H1 (cell line): ENCODE data around the gene XAB2. TPM values are rescaled to one million over a fixed set of nuclear protein-coding genes. Genes with fewer than 3 reads are reported as not detected.

Source experiments
- CTCF ChIA-PET: fragments of 300-600 bp; sonication (Branson Sonifier 250); formaldehyde crosslinking; loops from one replicate; lab custom pipeline; 2021; ENCODE audit not compliant: partially characterized antibody; lab: Charles Lee
- POLR2A ChIA-PET: fragments of 300-600 bp; sonication (Branson Sonifier 250); formaldehyde crosslinking; loops from one replicate; lab custom pipeline; 2021; ENCODE audit warnings: inconsistent platforms; ENCODE audit not compliant: partially characterized antibody; lab: Charles Lee
- DNase-seq, 2 experiments: peaks; one replicate each; pipeline versions ENCODE4 v3.0.0 to v3.0.0-alpha.2; 2010 to 2022; ENCODE audit warnings: low spot score in 2 of 2, low read depth in 1 of 2, mixed read lengths in 1 of 2
- FAIRE-seq: peaks from 2 replicates; lab custom pipeline; 2011; peaks lifted over from hg19 to GRCh38; lab: Jason Lieb, UNC
- H2AFZ ChIP-seq: 2 replicates; pipeline ENCODE4 v1.8.1; 2012; ENCODE audit warnings: low read length, inconsistent platforms
- H2AK5ac ChIP-seq: 2 replicates; pipeline ENCODE4 v1.6.1; 2013; ENCODE audit warnings: low read depth, low read length
- H2BK120ac ChIP-seq: replicated peaks from 2 replicates; pipeline ENCODE3; 2013; ENCODE audit warnings: low read depth, low read length, inconsistent platforms
- H2BK12ac ChIP-seq: 2 replicates; pipeline ENCODE4 v1.6.1; 2013; ENCODE audit warnings: low read depth, low read length
- H2BK15ac ChIP-seq: 2 replicates; pipeline ENCODE4 v1.6.1; 2013; ENCODE audit warnings: low read length
- H2BK20ac ChIP-seq: 2 replicates; pipeline ENCODE4 v1.6.1; 2013; ENCODE audit warnings: low read length
- H2BK5ac ChIP-seq: 2 replicates; pipeline ENCODE4 v1.6.1; 2013; ENCODE audit warnings: low read depth, low read length
- H3K14ac ChIP-seq: 2 replicates; pipeline ENCODE4 v1.6.1; 2013; ENCODE audit warnings: inconsistent platforms; ENCODE audit not compliant: insufficient read length
- H3K18ac ChIP-seq: 2 replicates; pipeline ENCODE4 v1.6.1; 2013; ENCODE audit warnings: low read length; ENCODE audit errors: extremely low read depth
- H3K23ac ChIP-seq: 2 replicates; pipeline ENCODE4 v1.6.1; 2013; ENCODE audit warnings: inconsistent platforms; ENCODE audit not compliant: insufficient read length
- H3K23me2 ChIP-seq: 2 replicates; pipeline ENCODE4 v1.6.1; 2013; ENCODE audit warnings: low read depth, low read length
- H3K27ac ChIP-seq: 2 replicates; pipeline ENCODE4 v1.6.1; 2011; ENCODE audit warnings: low read depth, low read length, inconsistent platforms
- H3K27me3 ChIP-seq, 4 experiments: replicated peaks in 1 of 4; 1 replicate in 1 of 4; 2 replicates in 3 of 4; pipeline versions ENCODE4 v1.6.1 to v1.8.1; 2011 to 2013; ENCODE audit warnings: low read length in 3 of 4, mild to moderate bottlenecking in 3 of 4, inconsistent platforms in 2 of 4, mixed read lengths in 2 of 4, moderate library complexity in 1 of 4; ENCODE audit not compliant: control insufficient read depth in 3 of 4, insufficient read depth in 3 of 4; ENCODE audit errors: extremely low read depth in 1 of 4
- H3K36me3 ChIP-seq, 4 experiments: 2 replicates each; pipeline versions ENCODE4 v1.6.1 to v1.8.1; 2011 to 2013; ENCODE audit warnings: mild to moderate bottlenecking in 4 of 4, low read length in 3 of 4, moderate library complexity in 2 of 4, control low read depth in 1 of 4, inconsistent platforms in 1 of 4; ENCODE audit not compliant: insufficient read depth in 4 of 4, control insufficient read depth in 2 of 4
- H3K4ac ChIP-seq: replicated peaks from 2 replicates; pipeline ENCODE3; 2013; ENCODE audit warnings: low read length, low read depth, mixed read lengths, inconsistent platforms; ENCODE audit not compliant: insufficient read length
- H3K4me1 ChIP-seq, 4 experiments: replicated peaks in 1 of 4; 1 replicate in 1 of 4; 2 replicates in 3 of 4; pipeline versions ENCODE4 v1.6.1 to v1.8.1; 2011 to 2013; ENCODE audit warnings: low read length in 3 of 4, inconsistent platforms in 2 of 4, mixed read lengths in 1 of 4; ENCODE audit not compliant: insufficient read depth in 4 of 4, control insufficient read depth in 3 of 4
- H3K4me2 ChIP-seq, 2 experiments: 2 replicates each; pipeline versions ENCODE4 v1.6.1 to v1.8.1; 2011 to 2013; ENCODE audit warnings: low read depth in 2 of 2, low read length in 2 of 2, control low read depth in 1 of 2, inconsistent platforms in 1 of 2, mild to moderate bottlenecking in 1 of 2; ENCODE audit not compliant: insufficient read depth in 1 of 2
- H3K4me3 ChIP-seq, 4 experiments: fragments of 200-600, 300-600 bp in 1 of 4; sonication (generic), shearing (Covaris generic), sonication (Bioruptor Twin) in 1 of 4; 2 replicates each; pipeline versions ENCODE4 v1.5.1 to v1.8.1; 2011 to 2016; ENCODE audit warnings: low read length in 4 of 4, low read depth in 3 of 4, control low read depth in 2 of 4, inconsistent platforms in 2 of 4, mild to moderate bottlenecking in 2 of 4, mixed read lengths in 1 of 4, moderate library complexity in 1 of 4; ENCODE audit not compliant: insufficient read depth in 2 of 4; ENCODE audit errors: extremely low read depth in 1 of 4
- H3K56ac ChIP-seq: replicated peaks from 2 replicates; pipeline ENCODE3; 2013; ENCODE audit warnings: low read depth, mild to moderate bottlenecking, mixed read lengths, low read length, inconsistent platforms; ENCODE audit not compliant: insufficient read length
- H3K79me1 ChIP-seq: 2 replicates; pipeline ENCODE4 v1.6.1; 2013; ENCODE audit warnings: low read depth, low read length, control low read depth
- H3K79me2 ChIP-seq, 2 experiments: 2 replicates each; pipeline versions ENCODE4 v1.6.1 to v1.8.1; 2012 to 2013; ENCODE audit warnings: low read length in 2 of 2, mild to moderate bottlenecking in 2 of 2, inconsistent platforms in 1 of 2; ENCODE audit not compliant: insufficient read depth in 2 of 2, control insufficient read depth in 1 of 2
- H3K9ac ChIP-seq, 4 experiments: replicated peaks in 1 of 4; 1 replicate in 1 of 4; 2 replicates in 3 of 4; pipeline versions ENCODE4 v1.6.1 to v1.8.1; 2011 to 2013; ENCODE audit warnings: low read depth in 3 of 4, low read length in 3 of 4, control low read depth in 2 of 4, mild to moderate bottlenecking in 2 of 4, moderate library complexity in 2 of 4, inconsistent platforms in 1 of 4; ENCODE audit errors: extremely low read depth in 1 of 4
- H3K9me3 ChIP-seq, 2 experiments: 2 replicates each; pipeline versions ENCODE4 v1.6.1 to v1.8.1; 2012 to 2013; ENCODE audit warnings: mild to moderate bottlenecking in 2 of 2, moderate library complexity in 2 of 2, control low read depth in 1 of 2, inconsistent platforms in 1 of 2, low read depth in 1 of 2, low read length in 1 of 2, mixed read lengths in 1 of 2; ENCODE audit not compliant: insufficient read depth in 2 of 2
- H4K20me1 ChIP-seq, 2 experiments: replicated peaks in 1 of 2; 2 replicates each; pipeline versions ENCODE3 to v1.8.1; 2011 to 2013; ENCODE audit warnings: inconsistent platforms in 2 of 2, low read length in 2 of 2, mild to moderate bottlenecking in 1 of 2; ENCODE audit not compliant: insufficient read depth in 2 of 2, control insufficient read depth in 1 of 2
- H4K5ac ChIP-seq: 2 replicates; pipeline ENCODE4 v1.6.1; 2013; ENCODE audit warnings: low read length, low read depth, mixed read lengths, inconsistent platforms; ENCODE audit not compliant: insufficient read length
- H4K8ac ChIP-seq: 2 replicates; pipeline ENCODE4 v1.8.0; 2013; ENCODE audit warnings: mild to moderate bottlenecking, moderate library complexity, low read length, inconsistent platforms; ENCODE audit not compliant: insufficient read depth; ENCODE audit errors: extremely low read depth
- H4K91ac ChIP-seq: replicated peaks from 2 replicates; pipeline ENCODE3; 2013; ENCODE audit warnings: low read length, mixed read lengths, inconsistent platforms; ENCODE audit not compliant: insufficient read length
- BRCA1 ChIP-seq: IDR thresholded peaks from 2 replicates; pipeline ENCODE4 v1.6.1; 2012; ENCODE audit warnings: low read depth, low read length, improper control_type of control experiment
- FOSL1 ChIP-seq: IDR thresholded peaks from 2 replicates; pipeline ENCODE4 v1.6.1; 2011; ENCODE audit warnings: mild to moderate bottlenecking, low read depth, low read length, moderate library complexity; ENCODE audit not compliant: insufficient read depth
- WGBS, 2 experiments: shearing (Covaris generic) in 1 of 2; methylation state at CpG; one replicate each; pipeline versions ENCODE4 v1.1.6 to v1.1.7; 2013 to 2015; ENCODE audit warnings: low lambda C conversion rate in 2 of 2, mixed read lengths in 2 of 2, inconsistent platforms in 1 of 2, low coverage in 1 of 2, missing lambda C conversion rate in 1 of 2; ENCODE audit not compliant: insufficient replicate concordance in 2 of 2, insufficient coverage in 1 of 2, insufficient read length in 1 of 2; ENCODE audit errors: extremely low coverage in 1 of 2, missing lambda C conversion rate in 1 of 2; 5-methylcytosine and 5-hydroxymethylcytosine counted together
- polyA plus RNA-seq, 7 experiments: library from polyadenylated mRNA; depleted of rRNA in 3 of 7; stranded (reverse) in 5 of 7; unstranded in 2 of 7; fragments of >200 nt in 5 of 7; fragments of 200-250 nt in 2 of 7; gene quantifications; 1 replicate in 5 of 7; 2 replicates in 1 of 7; 4 replicates in 1 of 7; pipeline versions ENCODE4 v1.2.1 to v1.2.3, GENCODE V29; 2011 to 2013; ENCODE audit warnings: missing spikeins in 2 of 7, mixed read lengths in 2 of 7
- total RNA-seq: library from RNA; stranded (reverse); fragmentation: NEBNext Ultra II Directional; extraction: Animal tissue kit (Norgen Biotek cat#: 25700); gene quantifications from 2 replicates; pipeline ENCODE4 v1.2.1, GENCODE V29; 2021

The XAB2 gene
- total and polyA plus RNA-seq, 2 of the 8 experiments (the other 6 are each of a cell fraction or from before 2014, with no cell fraction given): 48.2 to 49.4 TPM

DNA sequence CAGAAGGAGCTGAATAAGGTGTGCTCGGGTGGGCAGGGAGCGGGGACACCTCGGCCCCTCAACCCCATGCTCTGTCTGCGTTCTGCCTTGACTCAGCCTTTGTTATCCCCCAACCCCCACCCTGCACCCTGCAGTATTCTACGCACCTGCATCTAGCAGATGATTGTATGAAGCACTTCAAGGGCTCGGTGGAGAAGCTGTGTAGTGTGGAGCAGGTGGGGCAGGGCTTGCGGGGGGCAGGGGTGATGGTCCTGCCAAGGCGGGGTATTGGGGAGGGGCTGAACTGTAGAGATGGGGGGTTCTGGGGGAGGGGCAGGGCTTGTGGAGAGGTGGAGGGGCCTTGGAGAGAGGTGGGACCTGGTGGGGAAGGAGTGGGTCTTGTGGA lies 13.7 kb upstream of the XAB2 start:
- no peaks in the 10 kb centered on the region for H3K27me3 ChIP-seq
- H2AK5ac ChIP-seq: no peak overlapping the region
- H2BK120ac ChIP-seq: no peak overlapping the region
- H3K4me2 ChIP-seq: no peak overlapping the region
- H2BK15ac ChIP-seq: no peak overlapping the region
- no peak overlapping the region for H3K18ac ChIP-seq
- no peak overlapping the region for H3K27ac ChIP-seq
- H2BK5ac ChIP-seq: no peak overlapping the region
- no peaks in the 10 kb centered on the region; a peak in 1 of 4 replicates for H3K9me3 ChIP-seq
- no peak overlapping the region for H3K4me3 ChIP-seq
- H4K5ac ChIP-seq: no peak overlapping the region
- H3K56ac ChIP-seq: no peak overlapping the region
- no peak overlapping the region for H3K23ac ChIP-seq
- POLR2A ChIA-PET: interaction anchor here (0.6 to 2.3 kb wide), 4 partner anchors 10 to 188 kb away, joined by 3 to 11 read pairs (median 3); partner anchors contain the start of genes PCP2 and TRAPPC5
- peaks cover 0 to 6% (median 2%) of the 10 kb centered on the region in 4 experiments; a peak in 2 of 8 replicates for H3K36me3 ChIP-seq
- WGBS, 2 experiments: 94% methylated on average over 7 of the region's 8 CpGs; no CpG with 5 or more reads in 1 of the 2 experiments
- TF ChIP-seq FOSL1 (no peak), BRCA1 (no peak)
- TF ChIP-seq, all 59 proteins: peak for 0
- Histone ChIP-seq H2BK12ac (no peak overlapping the region), H3K14ac (no peak overlapping the region), H4K20me1 (peaks cover 0 to 16% of the 10 kb centered on the region in 2 experiments), H4K91ac (no peak overlapping the region), H3K79me2 (peaks cover 0 to 3% of the 10 kb centered on the region in 2 experiments; a peak in 1 of 4 replicates), H3K4ac (no peak overlapping the region), H2AFZ (no peak overlapping the region), H4K8ac (no peak overlapping the region), H3K9ac (no peak overlapping the region), H3K79me1 (no peaks in the 10 kb centered on the region; the same call in 1 of the 2 replicates), H3K23me2 (peaks cover 5% of the 10 kb centered on the region; the same call in 1 of the 2 replicates), H3K4me1 (peaks cover 0 to 5% (median 0%) of the 10 kb centered on the region in 4 experiments; a peak in 2 of 7 replicates), H2BK20ac (no peak overlapping the region)
- FAIRE-seq (no peak), DNase-seq (no peak)
- CTCF ChIA-PET: interaction anchor here (0.6 to 1.5 kb wide), 2 partner anchors 156 to 891 kb away, joined by 3 read pairs; no protein-coding TSS in a partner anchor
